GM10266 (cell line): ENCODE measurements around the gene ARID1B.

Experiments used
- DNase-seq: peaks from one replicate; pipeline ENCODE4 v3.0.0; 2012; ENCODE audit errors: extremely low spot score
- CTCF ChIP-seq: IDR thresholded peaks from 2 replicates; pipeline ENCODE4 v1.5.1; 2012; ENCODE audit warnings: mild to moderate bottlenecking, low read depth; ENCODE audit not compliant: control insufficient read depth, insufficient read depth; ENCODE audit errors: missing control alignments

Gene ARID1B

DNA sequence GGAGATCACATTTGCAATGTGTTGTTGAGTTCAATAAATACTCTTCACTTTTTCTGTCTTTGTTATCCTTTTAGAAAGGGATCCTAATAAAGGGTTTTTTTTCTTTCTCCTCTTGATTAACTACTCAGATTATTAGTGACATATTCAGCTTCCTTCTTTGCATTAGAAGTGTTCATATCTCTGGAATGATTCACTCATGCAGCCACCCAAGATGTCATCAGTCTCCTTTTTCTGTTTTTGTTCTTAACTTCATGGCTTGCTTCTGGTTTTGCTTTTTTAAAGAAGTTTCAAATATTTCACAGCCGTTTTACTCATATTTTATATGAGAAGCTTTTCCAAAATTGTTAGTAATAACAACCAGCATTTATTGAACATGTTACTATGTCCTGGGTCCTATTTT lies 358.5 kb downstream of the ARID1B start:
- DNase-seq: no peak
- TF ChIP-seq CTCF: no peak

DNA sequence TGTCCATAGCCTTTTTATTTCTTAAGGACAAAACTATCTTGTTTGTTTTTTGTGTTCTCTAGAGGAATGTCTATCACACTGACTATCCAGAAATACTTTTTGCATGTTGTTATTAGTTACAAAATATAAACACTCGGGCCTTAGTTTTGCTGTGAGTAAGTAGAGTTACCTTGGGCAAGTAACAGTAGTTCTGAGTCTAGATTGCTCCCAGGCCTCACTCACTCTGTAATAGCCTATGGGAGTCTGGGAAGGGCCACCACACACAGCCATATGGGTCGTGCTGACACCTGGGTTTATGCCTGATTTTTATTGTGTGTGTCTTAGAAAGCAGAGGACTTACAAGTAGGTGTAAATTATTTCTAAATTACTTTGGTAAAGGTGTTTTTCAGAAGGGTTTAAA lies 360.3 kb downstream of the ARID1B start:
- TF ChIP-seq CTCF: no peak
- no peak for DNase-seq

GRCh38 chr6:157139054-157139708 lies 362.0 kb downstream of the ARID1B start:
- DNase-seq: no peak

GRCh38 chr6:157143171-157143889 lies 366.2 kb downstream of the ARID1B start:
- no peak for TF ChIP-seq CTCF
- DNase-seq: no peak

More at GRCh38 chr6:157139054-157139708, 362.0 kb downstream of the ARID1B start:
- no peak for TF ChIP-seq CTCF

DNA sequence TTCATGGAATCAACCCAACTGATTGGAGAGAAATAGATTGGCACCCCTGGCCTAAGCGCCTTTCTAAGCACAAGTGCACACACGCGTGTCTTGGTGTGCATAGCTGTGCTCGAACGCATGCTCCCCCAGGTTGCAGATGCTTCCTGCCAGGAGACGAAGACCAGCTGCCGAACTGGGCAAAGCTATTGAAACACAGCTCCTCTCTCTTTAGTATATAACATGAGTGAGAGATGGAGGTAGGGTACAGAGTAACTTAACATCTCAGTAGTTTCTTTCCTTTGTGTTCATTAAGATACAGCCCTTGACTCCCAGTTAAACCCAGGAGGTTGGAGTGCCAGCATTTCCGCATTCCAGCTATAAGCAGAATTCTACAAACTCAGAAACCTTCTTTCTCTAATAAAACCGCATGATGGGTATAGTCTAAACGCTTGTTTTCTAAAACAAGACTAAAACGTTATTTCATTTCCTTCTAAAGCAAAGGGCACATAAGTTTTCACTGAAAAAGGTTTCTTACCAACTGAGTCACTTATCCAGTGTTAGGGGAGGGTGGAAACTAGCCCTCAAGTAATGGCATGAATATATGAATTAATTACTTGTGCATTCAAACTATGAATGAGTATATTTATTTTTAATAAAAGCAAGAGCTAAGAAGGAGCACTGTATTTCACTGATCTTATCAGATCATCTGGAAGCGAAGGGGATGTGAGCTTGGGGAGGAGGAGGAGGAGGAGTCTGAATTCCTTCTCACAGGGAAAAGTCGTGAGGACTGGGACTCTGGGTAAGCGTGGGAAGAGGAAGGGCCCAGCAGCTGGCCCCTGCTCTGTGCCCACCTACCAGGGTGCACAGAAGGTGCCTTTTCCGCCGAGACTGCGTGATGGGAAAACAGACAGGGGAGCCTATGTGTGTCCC lies 367.0 kb downstream of the ARID1B start:
- TF ChIP-seq CTCF: no peak
- DNase-seq: no peak

GRCh38 chr6:157144859-157145568 lies 367.8 kb downstream of the ARID1B start:
- DNase-seq: no peak
- no peak for TF ChIP-seq CTCF
